Psoas muscle (tissue), 8 donors: ENCODE measurements around the gene DCLK2. TPM values are rescaled to one million over a fixed set of nuclear protein-coding genes. Genes with fewer than 3 reads are reported as not detected.

Experiments
- ATAC-seq, 4 donors: fragments of 200-7000 bp; cut with Tn5 transposase; one replicate each; pipeline ENCODE4 v1.9.1; 2020; ENCODE audit warnings: moderate library complexity in 3 of 4, mild to moderate bottlenecking in 2 of 4
- DNase-seq, 2 donors: peaks; one replicate each; pipeline ENCODE4 v3.0.0-alpha.2; 2020
- H3K27ac ChIP-seq: fragments of 200-600 bp; one replicate; pipeline ENCODE4 v1.8.0; 2022
- H3K27me3 ChIP-seq, 3 donors: fragments of 200-600 bp in 1 of 3; one replicate each; pipeline versions ENCODE4 v1.6.1 to v1.8.0; 2013 to 2022; ENCODE audit warnings: low read length in 2 of 3, mild to moderate bottlenecking in 2 of 3, moderate library complexity in 1 of 3; ENCODE audit not compliant: insufficient read depth in 3 of 3
- H3K36me3 ChIP-seq, 2 donors: fragments of 200-600 bp in 1 of 2; one replicate each; pipeline versions ENCODE4 v1.6.1 to v1.8.0; 2013 to 2022; ENCODE audit warnings: low read depth in 1 of 2, mild to moderate bottlenecking in 1 of 2, moderate library complexity in 1 of 2; ENCODE audit not compliant: insufficient read depth in 1 of 2
- H3K4me1 ChIP-seq: fragments of 200-600 bp; one replicate; pipeline ENCODE4 v1.8.0; 2022
- H3K4me3 ChIP-seq: fragments of 200-600 bp; one replicate; pipeline ENCODE4 v1.8.0; 2022; ENCODE audit warnings: mild to moderate bottlenecking
- H3K9me3 ChIP-seq: fragments of 200-600 bp; one replicate; pipeline ENCODE4 v1.8.0; 2022
- WGBS, 3 donors: extraction: QIAGEN DNeasy Blood & Tissue Kit; methylation state at CpG; one replicate each; pipeline versions ENCODE4 v1.1.6 to v1.1.7; 2013; 5-methylcytosine and 5-hydroxymethylcytosine counted together
- intact Hi-C, 2 donors: fragments of 100-400 bp; cut with DNase I; formaldehyde crosslinking; loops; one replicate each; pipeline versions ENCODE4 v1.11.0 to v1.14.2; 2022
- polyA plus RNA-seq, 3 donors: library from polyadenylated mRNA; stranded (reverse); fragments of 200-250 nt; gene quantifications; one replicate each; pipeline ENCODE4 v1.2.3, GENCODE V29; 2013
- total RNA-seq, 4 donors: library from RNA; stranded (reverse); fragmentation: NEBNext Ultra II Directional in 2 of 4; extraction: Animal tissue kit (Norgen Biotek cat#: 25700) in 2 of 4; gene quantifications; one replicate each; pipeline versions ENCODE4 v1.2.1 to v1.2.4, GENCODE V29; 2021 to 2023
- TF ChIP-seq, protein P1 (sequence below): fragments of 200-600 bp; IDR thresholded peaks from one replicate; pipeline ENCODE4 v1.8.0; 2022; ENCODE audit warnings: antibody characterized with exemption
- donor health status: healthy with polysubstance abuse.
- donor health status: DM: no; HTN: no; CAD: no; lungs with moderate emphysema.
- donor health status: Bipolar disorder and iron deficiency.
- donor health status: healthy.
- donor health status: DM: yes; HTN: yes; CAD: no.
- donor health status: DM: no; HTN: no; CAD: no.
- donor health status: DM: no; HTN: no; CAD: no.
- donor health status: DM: yes; HTN: yes; CAD: no.

The DCLK2 gene
- total and polyA plus RNA-seq, 7 donors: 0.18 to 1.7 (median 0.78) TPM

DNA sequence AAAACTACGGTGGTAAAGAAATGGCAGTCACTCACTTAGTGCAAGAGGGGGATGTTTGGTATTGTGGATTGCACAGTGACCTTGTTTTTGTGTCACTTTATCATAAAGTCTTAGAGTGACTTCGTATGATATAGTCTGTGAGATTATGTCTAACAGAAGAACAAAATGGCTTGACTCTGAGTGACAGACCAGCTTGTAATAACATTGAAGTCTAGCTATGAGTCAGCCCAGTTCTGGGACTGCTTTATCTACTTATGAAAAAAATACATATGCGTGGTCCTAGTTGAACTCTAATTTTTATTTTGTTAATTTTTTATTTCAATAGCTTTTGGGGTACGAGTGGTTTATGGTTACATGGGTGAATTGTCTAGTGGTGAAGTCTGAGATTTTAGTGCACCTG is 20.0 kb downstream of the DCLK2 start:
- Histone ChIP-seq H3K9me3 (no peaks in the 10 kb centered on the region), H3K4me3 (no peak overlapping the region), H3K36me3 (no peaks in the 10 kb centered on the region), H3K27ac (no peak overlapping the region), H3K4me1 (no peaks in the 10 kb centered on the region), H3K27me3 (peaks cover 0 to 2% (median 0%) of the 10 kb centered on the region in 3 donors)
- TF ChIP-seq, protein P1, sequence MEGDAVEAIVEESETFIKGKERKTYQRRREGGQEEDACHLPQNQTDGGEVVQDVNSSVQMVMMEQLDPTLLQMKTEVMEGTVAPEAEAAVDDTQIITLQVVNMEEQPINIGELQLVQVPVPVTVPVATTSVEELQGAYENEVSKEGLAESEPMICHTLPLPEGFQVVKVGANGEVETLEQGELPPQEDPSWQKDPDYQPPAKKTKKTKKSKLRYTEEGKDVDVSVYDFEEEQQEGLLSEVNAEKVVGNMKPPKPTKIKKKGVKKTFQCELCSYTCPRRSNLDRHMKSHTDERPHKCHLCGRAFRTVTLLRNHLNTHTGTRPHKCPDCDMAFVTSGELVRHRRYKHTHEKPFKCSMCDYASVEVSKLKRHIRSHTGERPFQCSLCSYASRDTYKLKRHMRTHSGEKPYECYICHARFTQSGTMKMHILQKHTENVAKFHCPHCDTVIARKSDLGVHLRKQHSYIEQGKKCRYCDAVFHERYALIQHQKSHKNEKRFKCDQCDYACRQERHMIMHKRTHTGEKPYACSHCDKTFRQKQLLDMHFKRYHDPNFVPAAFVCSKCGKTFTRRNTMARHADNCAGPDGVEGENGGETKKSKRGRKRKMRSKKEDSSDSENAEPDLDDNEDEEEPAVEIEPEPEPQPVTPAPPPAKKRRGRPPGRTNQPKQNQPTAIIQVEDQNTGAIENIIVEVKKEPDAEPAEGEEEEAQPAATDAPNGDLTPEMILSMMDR: no peak
- DNase-seq: no peak
- ATAC-seq: no peak
- 68 to 83% (median 71%) methylated on average over 4 of the region's 4 CpGs for WGBS, 3 donors
- intact Hi-C loops: no loop called here

DNA sequence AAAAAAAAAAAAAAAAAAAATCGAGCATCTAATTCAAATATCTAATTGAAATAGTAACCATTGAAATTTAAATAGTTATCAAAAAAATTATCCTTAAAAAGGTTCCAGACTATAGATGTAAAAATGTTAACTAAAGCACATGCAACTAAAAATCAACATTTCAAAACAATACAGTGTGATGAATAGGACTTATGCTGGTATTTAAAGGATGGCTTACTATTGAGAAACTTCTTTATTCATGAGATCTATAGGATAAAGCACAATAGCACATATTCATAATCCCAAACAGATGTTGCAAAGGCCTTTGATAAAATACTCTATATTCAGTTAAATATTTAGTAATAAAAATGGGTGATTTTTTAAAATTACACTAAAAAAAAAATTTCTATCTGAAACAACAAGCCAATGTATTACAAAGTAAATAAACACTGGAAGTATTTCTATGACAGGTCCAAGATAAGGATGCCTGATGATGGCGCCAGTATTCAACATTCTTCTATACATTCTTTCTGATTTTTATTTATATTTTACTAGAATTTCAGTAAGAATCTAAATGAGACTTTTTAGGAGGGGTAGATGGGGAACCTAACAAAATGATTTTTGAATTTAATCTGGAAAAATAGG is 26.3 kb downstream of the DCLK2 start:
- H3K9me3 ChIP-seq: no peaks in the 10 kb centered on the region
- no peak overlapping the region for H3K4me3 ChIP-seq
- intact Hi-C loops: no loop called here
- TF ChIP-seq, protein P1: no peak
- DNase-seq (no peak), ATAC-seq (no peak)
- H3K36me3 ChIP-seq: no peaks in the 10 kb centered on the region
- H3K27me3 ChIP-seq: peaks cover 0 to 2% (median 0%) of the 10 kb centered on the region in 3 donors
- H3K27ac ChIP-seq: no peak overlapping the region
- no peaks in the 10 kb centered on the region for H3K4me1 ChIP-seq
- 89 to 95% (median 93%) methylated on average over 2 of the region's 2 CpGs for WGBS, 3 donors

DNA sequence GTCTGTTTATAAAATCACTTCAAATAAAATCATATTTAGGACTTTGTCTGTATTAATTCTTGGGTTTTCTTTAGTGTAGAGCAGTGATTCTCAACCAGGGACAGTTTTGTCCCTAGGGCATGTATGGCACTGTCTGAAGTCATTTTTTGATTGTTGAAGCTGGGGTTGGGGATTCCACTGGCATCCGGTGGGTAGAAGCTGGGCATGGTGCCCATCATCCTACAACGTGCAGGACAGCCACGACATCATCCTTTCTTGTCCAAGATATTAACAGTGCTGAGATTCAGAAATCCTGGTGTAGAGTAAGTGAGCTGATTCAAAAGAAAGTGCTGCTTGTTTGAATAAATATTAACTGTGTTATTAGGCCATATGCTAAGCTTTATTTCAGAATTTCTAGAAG is 28.6 kb downstream of the DCLK2 start:
- H3K4me1 ChIP-seq: no peaks in the 10 kb centered on the region
- no peaks in the 10 kb centered on the region for H3K27me3 ChIP-seq
- TF ChIP-seq, protein P1: no peak
- intact Hi-C loops: no loop called here
- H3K4me3 ChIP-seq: no peak overlapping the region
- ATAC-seq: no peak
- no peak for DNase-seq
- peaks cover 6% of the 10 kb centered on the region for H3K9me3 ChIP-seq
- 13 to 32% (median 19%) methylated on average over 3 of the region's 3 CpGs for WGBS, 3 donors
- H3K36me3 ChIP-seq: no peaks in the 10 kb centered on the region
- H3K27ac ChIP-seq: no peak overlapping the region

DNA sequence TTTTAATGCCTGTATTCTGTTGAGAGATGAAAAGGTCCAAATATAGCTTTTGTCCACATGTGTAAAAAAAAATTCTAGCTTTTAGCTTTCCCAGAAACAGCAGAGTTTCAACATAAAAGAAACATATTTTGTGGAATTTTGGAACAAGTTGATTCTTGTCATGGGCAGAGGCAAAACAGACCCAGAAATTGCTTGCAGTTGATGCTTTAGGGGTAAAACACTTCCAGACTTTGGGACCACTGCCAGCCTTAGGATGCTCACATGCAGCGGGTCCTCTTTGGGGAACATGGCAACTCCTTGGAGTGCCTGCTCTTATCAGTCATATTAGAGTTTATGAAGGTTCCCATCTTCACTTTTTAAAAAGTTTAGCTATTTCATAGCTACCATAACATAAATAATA is 30.4 kb downstream of the DCLK2 start:
- Histone ChIP-seq H3K9me3 (peaks cover 12% of the 10 kb centered on the region), H3K36me3 (no peaks in the 10 kb centered on the region), H3K4me1 (no peaks in the 10 kb centered on the region), H3K4me3 (no peak overlapping the region), H3K27ac (no peak overlapping the region), H3K27me3 (no peaks in the 10 kb centered on the region)
- 82 to 92% (median 89%) methylated on average over 1 of the region's 1 CpG for WGBS, 3 donors
- DNase-seq (no peak), ATAC-seq (no peak)
- intact Hi-C loops: no loop called here
- TF ChIP-seq, protein P1: no peak

DNA sequence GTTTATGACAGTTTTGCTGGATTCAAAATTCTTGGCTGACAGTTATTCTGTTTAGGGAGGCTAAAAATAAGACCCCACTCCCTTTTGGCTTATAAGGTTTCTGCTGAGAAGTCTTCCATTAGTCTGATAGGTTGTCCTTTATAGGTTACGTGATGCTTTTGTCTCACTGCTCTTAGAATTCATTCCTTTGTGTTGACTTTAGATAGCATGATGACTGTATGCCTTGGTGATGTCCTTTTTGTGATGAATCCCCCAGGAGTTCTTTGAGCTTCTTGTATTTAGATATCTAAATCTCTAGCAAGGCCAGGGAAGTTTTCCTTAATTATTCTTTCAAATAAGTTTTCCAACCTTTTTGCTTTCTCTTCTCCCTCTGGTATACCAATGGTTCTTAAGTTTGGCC is 36.4 kb downstream of the DCLK2 start:
- DNase-seq (no peak), ATAC-seq (no peak)
- no peaks in the 10 kb centered on the region for H3K4me1 ChIP-seq
- H3K9me3 ChIP-seq: peaks cover 19% of the 10 kb centered on the region
- intact Hi-C loops: no loop called here
- H3K27ac ChIP-seq: no peak overlapping the region
- no peak overlapping the region for H3K4me3 ChIP-seq
- 93 to 100% (median 98%) methylated on average over 1 of the region's 1 CpG for WGBS, 3 donors
- no peaks in the 10 kb centered on the region for H3K27me3 ChIP-seq
- H3K36me3 ChIP-seq: no peaks in the 10 kb centered on the region
- TF ChIP-seq, protein P1: no peak
